HepG2 (cell line): Measurements from ENCODE around the gene SERPINE2. TPM values are rescaled to one million over a fixed set of nuclear protein-coding genes. Genes with fewer than 3 reads are reported as not detected.
A peak's percentile ranks its signal among the peaks of the same experiment; 100 is the strongest.

Experiments used
- ATAC-seq: fragments of 200-7000 bp; cut with Tn5 transposase; 3 replicates; pipeline ENCODE4 v1.9.1; 2020; ENCODE audit warnings: mild to moderate bottlenecking, moderate library complexity
- BruUV-seq: library from RNA; stranded (reverse); fragments of 400-500 nt; replicated peaks from 2 replicates; lab custom pipeline; 2021; lab: Mats Ljungman, UMichigan
- CTCF ChIA-PET: fragments of 300-600 bp; formaldehyde crosslinking; extraction: SDS; loops from one replicate; lab custom pipeline; 2021; ENCODE audit warnings: low total read pairs, inconsistent platforms, low intra/inter-chr PET ratio; lab: Yijun Ruan, JAX
- POLR2A ChIA-PET: fragments of 350-600 bp; sonication (Branson Sonifier 250); formaldehyde crosslinking; loops from one replicate; lab custom pipeline; 2020; ENCODE audit warnings: antibody characterized with exemption, inconsistent platforms; lab: Yijun Ruan, JAX
- DNase-seq: peaks from one replicate; pipeline ENCODE4 v3.0.0-alpha.2; 2015; ENCODE audit warnings: low spot score
- FAIRE-seq: peaks from 3 replicates; lab custom pipeline; 2011; peaks lifted over from hg19 to GRCh38; lab: Jason Lieb, UNC
- H2AFZ ChIP-seq: one replicate; pipeline ENCODE4 v1.6.1; 2011; ENCODE audit warnings: low read length, inconsistent platforms
- H3K27ac ChIP-seq: fragments of 300-600 bp; 3 replicates; pipeline ENCODE4 v1.8.0; 2011; ENCODE audit warnings: mixed run types, mild to moderate bottlenecking, mixed read lengths, low read length, inconsistent platforms; ENCODE audit not compliant: insufficient read depth; ENCODE audit errors: extremely low read length
- H3K27me3 ChIP-seq, 2 experiments: fragments of 200-600 bp in 1 of 2; 2 replicates in 1 of 2; 3 replicates in 1 of 2; pipeline versions ENCODE4 v1.6.0 to v1.8.0; 2011; ENCODE audit warnings: low read length in 2 of 2, mild to moderate bottlenecking in 2 of 2, moderate library complexity in 2 of 2, inconsistent platforms in 1 of 2; ENCODE audit not compliant: insufficient read depth in 2 of 2, control insufficient read depth in 1 of 2
- H3K36me3 ChIP-seq, 2 experiments: fragments of 200-600 bp in 1 of 2; replicated peaks in 1 of 2; 2 replicates in 1 of 2; 3 replicates in 1 of 2; pipeline versions ENCODE4 v1.5.1 to v1.8.0; 2011; ENCODE audit warnings: low read length in 2 of 2, inconsistent platforms in 1 of 2; ENCODE audit not compliant: insufficient read depth in 2 of 2, control insufficient read depth in 1 of 2
- H3K4me1 ChIP-seq: 2 replicates; pipeline ENCODE4 v1.5.1; 2012; ENCODE audit warnings: low read length, inconsistent platforms; ENCODE audit not compliant: insufficient read depth
- H3K4me2 ChIP-seq: 2 replicates; pipeline ENCODE4 v1.6.0; 2011; ENCODE audit warnings: low read depth, low read length, inconsistent platforms
- H3K4me3 ChIP-seq, 3 experiments: fragments of 200-600 bp in 1 of 3; sonication (generic), shearing (Covaris generic) in 1 of 3; replicated peaks in 1 of 3; 2 replicates each; pipeline ENCODE4 v1.5.1; 2011 to 2016; ENCODE audit warnings: low read length in 3 of 3, inconsistent platforms in 2 of 3, low read depth in 2 of 3, mild to moderate bottlenecking in 2 of 3, control low read depth in 1 of 3, mixed read lengths in 1 of 3; ENCODE audit not compliant: insufficient read depth in 1 of 3
- H3K79me2 ChIP-seq: one replicate; pipeline ENCODE4 v1.6.1; 2011; ENCODE audit warnings: low read length, inconsistent platforms; ENCODE audit not compliant: insufficient read depth
- H3K9ac ChIP-seq: 2 replicates; pipeline ENCODE4 v1.6.0; 2011; ENCODE audit warnings: mild to moderate bottlenecking, low read depth, low read length, inconsistent platforms; ENCODE audit not compliant: insufficient read depth
- H3K9me3 ChIP-seq: 2 replicates; pipeline ENCODE4 v1.5.1; 2012; ENCODE audit warnings: mild to moderate bottlenecking, low read length
- H4K20me1 ChIP-seq: 2 replicates; pipeline ENCODE4 v1.6.0; 2011; ENCODE audit warnings: inconsistent platforms, mild to moderate bottlenecking, low read length, moderate library complexity; ENCODE audit not compliant: insufficient read depth
- AHR ChIP-seq: IDR thresholded peaks from 2 replicates; pipeline ENCODE4 v1.6.1; 2018; ENCODE audit warnings: missing genetic modification reagents, missing compliant biosample characterization
- ARID4A ChIP-seq: sonication (generic); formaldehyde crosslinking; IDR thresholded peaks from 2 replicates; pipeline ENCODE4 v1.5.0; 2020; ENCODE audit warnings: mild to moderate bottlenecking, missing genetic modification reagents, borderline replicate concordance
- BRF2 ChIP-seq: sonication (generic); formaldehyde crosslinking; IDR thresholded peaks from 2 replicates; pipeline ENCODE4 v1.8.1; 2022; ENCODE audit warnings: mild to moderate bottlenecking, missing genetic modification reagents
- DMTF1 ChIP-seq: sonication (generic); formaldehyde crosslinking; IDR thresholded peaks from 2 replicates; pipeline ENCODE4 v1.4.0; 2020; ENCODE audit warnings: mild to moderate bottlenecking, missing genetic modification reagents
- DRAP1 ChIP-seq: IDR thresholded peaks from 2 replicates; pipeline ENCODE4 v1.6.1; 2016; ENCODE audit warnings: missing genetic modification reagents, missing compliant biosample characterization
- FOSL2 ChIP-seq: sonication (generic); formaldehyde crosslinking; IDR thresholded peaks from 2 replicates; pipeline ENCODE4 v1.4.0; 2020; ENCODE audit warnings: missing genetic modification reagents
- HOXA3 ChIP-seq: sonication (generic); formaldehyde crosslinking; IDR thresholded peaks from 2 replicates; pipeline ENCODE4 v1.5.0; 2020; ENCODE audit warnings: missing genetic modification reagents
- MAX ChIP-seq: IDR thresholded peaks from 2 replicates; pipeline ENCODE4 v1.6.1; 2012; ENCODE audit warnings: inconsistent platforms
- MZF1 ChIP-seq: sonication (generic); formaldehyde crosslinking; IDR thresholded peaks from 2 replicates; pipeline ENCODE4 v1.8.1; 2023; ENCODE audit warnings: mild to moderate bottlenecking, missing genetic modification reagents, borderline replicate concordance
- NRL ChIP-seq: sonication (generic); formaldehyde crosslinking; IDR thresholded peaks from 2 replicates; pipeline ENCODE4 v1.5.0; 2020; ENCODE audit warnings: missing genetic modification reagents, mild to moderate bottlenecking, moderate library complexity, borderline replicate concordance
- ZNF124 ChIP-seq: sonication (generic); formaldehyde crosslinking; IDR thresholded peaks from 2 replicates; pipeline ENCODE4 v1.4.0; 2020; ENCODE audit warnings: missing genetic modification reagents
- ZNF235 ChIP-seq: sonication (generic); formaldehyde crosslinking; IDR thresholded peaks from 2 replicates; pipeline ENCODE4 v1.8.1; 2023; ENCODE audit warnings: mild to moderate bottlenecking, missing genetic modification reagents, borderline replicate concordance
- ZNF253 ChIP-seq: sonication (generic); formaldehyde crosslinking; IDR thresholded peaks from 2 replicates; pipeline ENCODE4 v1.8.0; 2022; ENCODE audit warnings: mild to moderate bottlenecking, missing genetic modification reagents, borderline replicate concordance
- WGBS: methylation state at CpG from one replicate; pipeline ENCODE4 v1.1.6; 2017; ENCODE audit warnings: low lambda C conversion rate; 5-methylcytosine and 5-hydroxymethylcytosine counted together
- in situ Hi-C: cut with HindIII; loops from 2 replicates; pipeline ENCODE4 v1.10.0; 2017; ENCODE audit warnings: low pct_unique_long_range_greater_than_20kb; ENCODE audit not compliant: extremely low pct_ligation_motif_present
- intact Hi-C: fragments of 100-400 bp; cut with micrococcal nuclease; formaldehyde crosslinking; loops from one replicate; pipeline ENCODE4 v1.10.0; 2022; ENCODE audit not compliant: unreplicated experiment
- polyA plus RNA-seq, 8 experiments: library from polyadenylated mRNA; depleted of rRNA in 3 of 8; stranded (reverse) in 7 of 8; unstranded in 1 of 8; fragments of >200 nt; fragmentation: Illumina TruSeq in 4 of 8; extraction: Trizol in 4 of 8; gene quantifications; 2 replicates each; pipeline versions ENCODE4 v1.2.1 to v1.2.3, GENCODE V29; 2011 to 2016; ENCODE audit warnings: low read depth in 4 of 8, missing spikeins in 1 of 8, mixed read lengths in 1 of 8; ENCODE audit not compliant: insufficient read depth in 1 of 8
- total RNA-seq, 5 experiments: library from RNA; depleted of rRNA; stranded (reverse); fragments of >200 nt; fragmentation: Illumina TruSeq; extraction: Trizol; gene quantifications; 2 replicates each; pipeline ENCODE4 v1.2.3, GENCODE V29; 2016; ENCODE audit warnings: low read depth in 1 of 5

The SERPINE2 gene
- total and polyA plus RNA-seq, 2 of the 13 experiments (the other 11 are each of a cell fraction or from before 2014, with no cell fraction given) = 7.9 to 18.1 TPM

- no peak for TF ChIP-seq ARID4A
- no peak for TF ChIP-seq MZF1 (CRISPR knock-in tag)
- TF ChIP-seq ZNF235 (CRISPR knock-in tag) = no peak
Observed at GRCh38 chr2:224040753-224041152, 1.7 kb upstream of the SERPINE2 start (continued).

GRCh38 chr2:224039770-224040440 is 819 bp upstream of the SERPINE2 start:
- no peak for DNase-seq
- H3K4me1 ChIP-seq = peaks cover 32% of the 10 kb centered on the region
- in situ Hi-C loops (no loop called here), intact Hi-C loops (loop anchor here (1.0 to 2.0 kb wide), 2 partner anchors 67 to 244 kb away; no protein-coding TSS in a partner anchor)
- H3K27me3 ChIP-seq = peaks cover 3 to 58% of the 10 kb centered on the region in 2 experiments; a peak in 4 of 5 replicates
- H3K9ac ChIP-seq = peak overlapping the region; percentile 55; the same call in 1 of the 2 replicates
- no peak for FAIRE-seq
- H4K20me1 ChIP-seq = peaks cover 6% of the 10 kb centered on the region; the same call in 1 of the 2 replicates
- no peaks in the 10 kb centered on the region for H3K9me3 ChIP-seq
- whole genome bisulfite sequencing = 28% methylated on average over 20 of the region's 21 CpGs
- no TSS peak for BruUV-seq
- no peaks in the 10 kb centered on the region for H3K36me3 ChIP-seq
- no peak overlapping the region for H2AFZ ChIP-seq
- H3K4me3 ChIP-seq = peak overlapping the region; percentile 69 to 84 (median 77); a peak in 5 of 6 replicates
- H3K4me2 ChIP-seq = peak overlapping the region; percentile 92
- peak; percentile 57 for ATAC-seq
- H3K27ac ChIP-seq = no peak overlapping the region
- peaks cover 4% of the 10 kb centered on the region for H3K79me2 ChIP-seq
- POLR2A ChIA-PET = interaction anchor here (0.8 to 1.7 kb wide), 3 partner anchors 13 to 243 kb away, joined by 3 to 6 read pairs (median 5); no protein-coding TSS in a partner anchor
- CTCF ChIA-PET = interaction anchor here (0.9 to 3.5 kb wide), 2 partner anchors 70 to 244 kb away, joined by 3 to 24 read pairs; no protein-coding TSS in a partner anchor
- TF ChIP-seq FOSL2 (CRISPR knock-in tag) (no peak), DMTF1 (CRISPR knock-in tag) (no peak), NRL (CRISPR knock-in tag) (0 out of 2 replicates have a peak, but pooled peaks have one; percentile 8), DRAP1 (CRISPR knock-in tag) (no peak), BRF2 (no peak), ZNF124 (no peak), AHR (0 out of 2 replicates have a peak, but pooled peaks have one; percentile 36), MAX (no peak), ZNF253 (CRISPR knock-in tag) (no peak), HOXA3 (no peak)
